Right lung (tissue), 5 donors: Measurements from ENCODE around the gene LMAN2. TPM values are rescaled to one million over a fixed set of nuclear protein-coding genes. Genes with fewer than 3 reads are reported as not detected.
"Not testable (repeated sequence)": the region's sequence is repeated elsewhere in the genome, so short reads cannot be mapped to it uniquely, and the experiment has no call there.

Experiments used
- DNase-seq, 2 donors: peaks; one replicate each; pipeline ENCODE4 v3.0.0-alpha.2; 2013
- polyA plus RNA-seq, 5 donors: library from polyadenylated mRNA; unstranded; fragments of 120-200 nt; gene quantifications; one replicate each; pipeline versions ENCODE4 v1.2.1 to v1.2.3, GENCODE V29; 2013; ENCODE audit warnings: inconsistent platforms in 1 of 5, low replicate concordance in 1 of 5; ENCODE audit not compliant: insufficient read length in 5 of 5, insufficient read depth in 1 of 5

Gene LMAN2
- polyA plus RNA-seq, 5 donors = 85.2 to 137 (median 105) TPM

DNA sequence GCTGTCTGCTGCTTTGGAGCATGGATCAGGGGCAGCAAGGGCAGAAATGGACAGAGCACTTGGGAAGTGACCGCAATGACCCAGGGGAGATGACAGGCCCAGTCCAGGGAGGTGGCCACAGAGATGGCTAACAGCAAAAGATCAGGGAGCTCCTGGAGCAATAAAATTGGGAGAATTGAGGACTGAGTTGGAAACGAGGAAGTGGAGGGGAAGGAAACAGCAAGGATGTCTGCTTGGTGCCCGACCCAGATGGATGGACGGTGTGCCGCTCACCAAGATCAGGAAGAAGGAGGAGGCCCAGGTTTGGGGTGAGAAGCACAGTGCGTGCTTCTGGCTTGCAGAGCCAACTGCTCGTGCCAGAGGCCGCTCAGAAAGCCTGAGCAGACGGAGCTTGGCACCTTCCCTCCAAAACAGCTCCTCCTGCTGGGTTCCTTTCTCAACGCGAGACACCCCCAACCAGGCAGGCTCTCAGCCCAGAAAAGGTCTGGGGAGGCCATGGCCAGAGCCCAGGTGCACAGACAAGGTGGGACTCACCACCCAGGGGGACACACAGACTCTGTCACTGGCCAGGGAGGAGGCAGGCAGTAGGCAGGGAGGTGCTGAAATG is 31.1 kb upstream of the LMAN2 start:
- DNase-seq = no peak

DNA sequence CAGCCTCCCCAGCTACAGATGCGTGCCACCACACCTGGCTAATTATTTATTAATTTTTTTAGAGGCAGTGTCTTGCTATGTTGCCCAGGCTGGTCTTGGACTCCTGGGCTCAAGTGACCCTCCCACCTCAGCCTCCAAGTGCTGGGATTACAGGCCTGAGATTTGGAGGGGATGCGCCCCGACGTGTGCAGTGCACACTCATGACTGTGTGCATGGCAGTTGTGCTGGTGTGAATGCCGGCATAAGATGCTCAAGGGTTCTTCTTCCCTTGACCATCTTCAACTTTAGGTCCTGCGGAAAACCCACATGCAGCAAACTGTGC is 29.3 kb upstream of the LMAN2 start:
- no peak for DNase-seq

DNA sequence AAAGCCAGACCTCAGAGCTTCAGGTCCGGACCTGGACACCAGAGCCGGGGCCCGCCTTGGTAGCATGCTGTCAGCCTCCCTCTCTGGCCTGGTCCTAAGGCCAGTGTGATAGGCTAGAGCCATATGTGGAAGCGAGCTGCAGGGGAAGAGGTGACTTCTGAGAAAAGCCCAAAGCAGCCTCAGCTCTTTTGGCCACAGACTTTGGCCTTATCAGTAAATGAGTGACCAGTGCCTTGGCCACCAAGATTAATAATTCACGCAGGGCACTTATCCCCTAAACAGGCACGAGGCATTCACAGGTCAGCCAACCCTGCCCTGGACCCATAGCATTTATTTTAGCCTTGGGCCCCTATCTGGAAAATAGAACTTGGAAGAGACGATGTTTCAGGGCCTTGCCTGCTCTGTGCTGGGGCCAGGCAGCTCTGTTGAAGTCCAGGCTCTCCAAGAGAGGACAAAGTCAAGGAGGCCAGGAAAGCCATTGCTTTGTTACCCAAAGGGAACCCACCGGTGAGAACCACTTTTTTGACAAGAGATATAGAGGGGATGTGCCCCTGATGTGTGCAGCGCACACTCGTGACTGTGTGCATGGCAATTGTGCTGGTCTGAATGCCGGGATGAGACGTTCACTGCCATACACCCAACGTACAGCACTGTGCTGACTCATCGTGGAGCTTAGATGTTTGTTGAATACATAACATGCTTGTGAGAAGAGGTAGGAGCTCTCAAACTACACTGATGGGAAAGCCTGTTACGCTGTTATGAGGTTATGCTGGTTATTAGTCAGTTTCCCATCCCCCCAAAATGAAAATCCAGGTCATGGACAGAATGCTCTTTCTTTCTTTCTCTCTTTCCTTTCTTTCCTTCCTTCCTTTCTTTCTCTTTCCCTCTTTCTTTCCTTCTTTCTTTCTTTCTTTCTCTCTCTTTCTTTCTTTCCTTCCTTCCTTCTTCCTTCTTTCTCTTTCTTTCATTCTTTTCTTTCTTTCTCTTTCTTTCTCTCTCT is 27.7 kb upstream of the LMAN2 start:
- DNase-seq = no peak

GRCh38 chr5:177377851-177378776 is 26.6 kb upstream of the LMAN2 start:
- no peak for DNase-seq

GRCh38 chr5:177376107-177376506 is 24.6 kb upstream of the LMAN2 start:
- DNase-seq = no peak

DNA sequence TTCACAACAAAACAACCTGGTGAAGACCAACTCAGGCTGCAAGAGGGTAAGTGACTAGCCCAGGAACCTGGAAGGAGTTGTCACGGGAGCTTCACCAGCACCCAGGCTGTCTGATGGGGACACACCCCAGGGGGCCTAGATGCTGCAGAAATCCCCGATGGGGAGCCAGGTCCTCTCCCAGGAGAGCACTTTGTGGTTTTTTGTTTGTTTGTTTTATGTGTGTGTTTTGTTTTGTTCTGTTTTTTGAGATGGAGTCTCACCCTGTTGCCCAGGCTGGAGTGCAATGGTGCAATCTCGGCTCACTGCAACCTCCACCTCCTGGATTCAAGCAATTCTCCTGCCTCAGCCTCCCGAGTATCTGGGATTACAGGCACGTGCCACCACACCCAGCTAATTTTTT is 24.0 kb upstream of the LMAN2 start:
- DNase-seq = not testable (repeated sequence)

DNA sequence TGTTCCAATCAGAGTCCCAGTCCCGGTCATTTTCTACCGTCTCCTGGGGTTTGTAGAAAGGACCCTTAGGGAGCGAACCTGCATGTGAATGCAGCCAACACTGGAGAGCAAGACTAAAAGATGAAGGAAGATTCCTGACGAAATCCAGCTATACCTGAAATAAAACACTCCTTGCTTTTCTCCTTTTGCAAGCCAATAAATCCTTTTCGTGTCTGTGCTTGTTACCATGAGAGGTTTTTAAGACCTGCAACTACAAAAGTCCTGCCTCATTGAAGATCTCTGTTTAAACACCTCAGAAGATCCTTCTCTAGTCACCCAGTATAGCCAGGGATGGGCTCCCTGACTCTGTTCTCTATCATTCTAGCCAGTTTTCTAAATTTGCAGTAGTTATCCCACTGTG is 22.7 kb upstream of the LMAN2 start:
- DNase-seq = no peak

DNA sequence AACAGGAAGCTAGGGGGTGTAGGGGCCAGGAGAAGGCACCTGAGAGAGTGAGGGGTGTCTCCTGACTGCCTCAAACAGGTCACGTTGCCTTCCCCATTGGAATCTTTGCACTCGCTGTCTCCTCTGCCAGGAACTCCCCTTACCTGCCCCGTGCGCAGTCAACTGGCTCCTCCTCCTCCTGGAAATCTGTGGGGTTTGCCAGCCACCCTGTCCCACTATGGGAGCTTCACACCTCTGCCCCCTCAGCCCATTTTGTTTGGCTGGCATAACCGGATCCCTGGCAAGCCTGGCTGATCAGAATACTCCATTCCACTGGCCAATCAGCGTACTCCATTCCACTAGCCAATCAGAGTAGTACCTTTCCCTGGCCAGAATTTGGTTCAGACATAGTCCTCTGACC is 22.3 kb upstream of the LMAN2 start:
- no peak for DNase-seq

DNA sequence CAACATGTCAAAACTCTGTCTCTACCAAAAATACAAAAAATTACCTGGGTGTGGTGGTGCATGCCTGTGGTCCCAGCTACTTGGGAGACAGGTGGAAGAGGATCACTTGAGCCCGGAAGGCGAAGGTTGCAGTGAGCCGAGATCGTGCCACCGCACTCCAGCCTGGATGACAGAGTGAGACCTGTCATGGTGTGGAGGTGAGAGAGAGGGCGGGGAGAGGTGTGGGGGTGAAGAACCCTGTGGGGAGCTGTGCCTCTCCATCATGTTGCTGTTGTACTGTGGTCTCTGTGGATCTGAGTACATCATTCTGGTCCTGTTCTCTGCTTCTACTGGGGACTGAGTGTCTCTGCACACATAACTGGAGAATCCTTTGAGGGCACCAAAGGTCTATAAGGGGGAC is 21.4 kb upstream of the LMAN2 start:
- DNase-seq = no peak

- DNase-seq = no peak
Observed at GRCh38 chr5:177372034-177372896, 20.8 kb upstream of the LMAN2 start.

GRCh38 chr5:177371120-177372033 is 19.9 kb upstream of the LMAN2 start:
- DNase-seq = no peak

DNA sequence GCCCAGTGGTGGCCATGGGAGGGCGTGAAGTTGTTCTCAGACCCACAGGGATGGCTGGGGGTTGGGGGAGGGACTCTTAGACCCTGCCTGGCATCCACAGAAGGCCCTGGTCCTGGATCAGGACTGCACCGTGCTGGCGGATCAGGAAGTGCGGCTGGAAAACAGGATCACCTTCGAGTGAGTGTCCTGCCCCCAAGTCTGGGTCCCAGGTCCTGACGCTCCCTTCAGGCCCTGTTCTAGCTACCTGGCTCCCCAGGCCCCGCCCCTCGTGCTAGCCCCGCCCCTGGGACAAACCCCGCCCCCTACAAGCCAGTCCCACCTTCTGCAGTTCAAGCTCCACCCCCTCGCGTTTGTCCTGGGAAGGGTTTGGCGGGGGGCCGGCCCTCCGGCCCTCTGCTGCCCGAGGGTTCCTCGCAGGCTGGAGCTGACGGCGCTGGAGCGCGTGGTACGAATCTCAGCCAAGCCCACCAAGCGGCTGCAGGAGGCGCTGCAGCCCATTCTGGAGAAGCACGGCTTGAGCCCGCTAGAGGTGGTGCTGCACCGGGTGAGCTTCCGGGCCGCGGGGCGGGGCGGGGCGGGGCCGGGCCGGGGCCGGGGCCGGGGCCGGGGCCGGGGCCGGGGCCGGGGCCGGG is 19.1 kb upstream of the LMAN2 start:
- DNase-seq = peak; percentile 50 to 77

DNA sequence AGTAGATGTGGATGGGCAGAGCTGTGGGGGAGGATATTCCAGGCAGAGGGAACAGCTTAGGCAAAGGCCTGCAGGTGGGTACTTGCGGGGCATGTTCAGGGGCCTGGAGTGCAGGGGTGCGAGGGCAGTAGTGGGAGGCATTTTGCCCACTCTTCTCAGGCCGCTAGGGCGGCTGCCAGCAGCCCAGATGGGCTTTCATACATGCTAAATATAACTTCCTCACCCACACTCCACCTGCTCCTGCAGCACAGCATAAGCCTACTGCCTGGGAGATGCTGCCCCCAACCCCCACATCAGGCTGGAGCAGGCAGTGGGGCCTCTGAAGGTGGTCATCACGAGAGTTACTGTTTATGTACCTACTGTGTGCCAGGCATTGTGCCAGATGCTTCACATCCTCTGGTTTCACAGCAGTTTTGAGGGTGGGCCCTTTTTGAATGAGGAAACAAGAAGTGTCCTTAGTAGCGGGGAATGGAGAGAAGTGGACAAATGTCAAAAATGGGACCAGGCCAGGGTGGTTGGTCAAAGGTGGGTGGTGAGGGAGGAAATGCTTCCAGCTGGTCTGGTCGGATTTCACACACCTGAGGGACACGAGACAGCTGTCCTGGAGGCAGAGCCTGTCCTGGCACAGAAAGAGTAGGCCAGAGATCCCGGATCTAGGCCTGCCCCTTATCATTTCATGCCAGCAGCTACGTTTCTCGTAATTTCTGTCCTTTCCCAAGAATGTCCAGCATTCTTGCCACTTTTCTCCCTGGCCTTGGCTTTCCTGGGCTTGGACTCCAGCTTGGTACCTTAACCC is 18.4 kb upstream of the LMAN2 start:
- DNase-seq = no peak

DNA sequence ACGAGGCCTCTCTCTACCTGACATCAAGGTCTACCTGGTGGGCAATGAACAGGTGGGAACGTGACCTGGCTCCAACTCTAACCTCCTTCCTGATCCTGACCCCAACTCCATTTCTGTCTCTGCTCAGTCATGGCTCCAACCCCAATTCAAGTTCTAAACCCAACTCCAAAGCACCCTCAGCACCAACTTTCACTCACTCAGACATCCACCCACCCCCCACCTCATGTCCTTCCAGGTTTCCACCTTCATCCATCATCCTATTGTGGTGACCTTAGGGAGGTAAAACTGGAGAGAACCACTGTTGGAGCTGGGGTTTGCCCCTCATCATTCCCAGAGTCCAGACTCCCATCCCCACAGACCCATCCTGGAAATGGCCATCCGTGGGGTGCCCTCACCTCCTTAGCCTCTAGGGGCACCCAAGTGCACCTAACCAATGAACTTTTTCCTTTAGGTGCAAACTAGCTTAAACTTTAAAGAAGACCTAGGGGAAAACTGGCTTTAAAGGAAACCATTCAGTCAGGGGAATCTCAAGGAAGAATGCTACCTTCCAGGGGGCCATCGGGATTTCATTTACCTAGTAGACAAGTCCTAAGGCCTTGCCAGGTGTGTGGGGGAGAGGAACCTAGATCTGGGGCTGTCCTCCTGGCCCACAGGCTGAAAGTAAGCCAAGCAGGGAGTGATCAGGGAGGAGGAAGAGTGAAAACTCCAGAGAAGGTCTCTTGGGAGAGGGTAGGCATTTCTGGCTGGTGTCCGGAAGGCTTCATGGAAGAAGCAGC is 17.6 kb upstream of the LMAN2 start:
- DNase-seq = no peak

DNA sequence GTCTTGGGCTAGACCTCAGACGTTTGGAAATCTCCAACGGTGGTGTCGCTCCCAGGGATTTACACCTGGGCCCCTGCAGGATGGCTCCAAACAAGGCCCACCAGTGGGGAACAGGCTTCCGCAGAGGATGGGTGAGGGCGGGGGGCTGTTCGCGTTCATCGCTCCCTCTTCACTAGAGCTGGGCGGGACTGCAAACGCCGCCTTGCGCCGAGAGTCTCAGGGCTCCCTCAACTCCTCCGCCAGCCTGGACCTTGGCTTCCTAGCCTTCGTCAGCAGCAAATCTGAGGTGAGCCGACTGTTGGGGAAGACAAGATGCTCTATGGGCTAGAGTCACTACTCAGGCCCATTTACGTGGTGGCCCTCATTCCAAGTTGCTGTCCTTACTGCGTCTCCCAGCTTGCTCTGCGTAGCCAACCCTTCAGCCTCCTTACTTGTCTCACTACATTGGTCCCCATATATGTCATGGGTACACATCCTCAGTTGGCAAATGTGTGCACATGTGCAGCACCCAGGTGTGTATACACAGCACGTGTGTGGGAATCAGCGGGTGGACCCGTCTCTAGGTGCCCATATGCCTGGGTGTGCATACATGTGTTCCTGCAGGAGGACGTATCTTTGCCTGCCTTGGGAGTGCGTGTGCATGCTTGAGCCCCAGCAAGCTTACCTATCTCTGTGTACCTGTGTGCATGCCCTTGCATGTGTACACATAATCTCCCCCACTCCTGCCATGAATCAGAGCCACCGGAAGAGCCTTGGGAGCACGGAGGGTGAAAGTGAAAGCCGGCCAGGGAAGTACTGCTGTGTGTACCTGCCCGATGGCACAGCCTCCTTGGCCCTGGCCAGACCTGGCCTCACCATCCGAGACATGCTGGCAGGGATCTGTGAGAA is 16.8 kb upstream of the LMAN2 start:
- DNase-seq = no peak

GRCh38 chr5:177367323-177367848 is 15.9 kb upstream of the LMAN2 start:
- DNase-seq = no peak
